Pulmonary artery endothelial cell (primary cell): ENCODE measurements around the gene PCDHB4. TPM values are rescaled to one million over a fixed set of nuclear protein-coding genes. Genes with fewer than 3 reads are reported as not detected.
"Not testable (repeated sequence)": the region's sequence is repeated elsewhere in the genome, so short reads cannot be mapped to it uniquely, and the experiment has no call there.

Experiments
- DNase-seq: peaks from one replicate; pipeline ENCODE4 v3.0.0-alpha.2; 2011; ENCODE audit warnings: low read depth, low spot score
- total RNA-seq: library from RNA; depleted of rRNA; stranded (reverse); fragments of >200 nt; gene quantifications from 2 replicates; pipeline ENCODE4 v1.2.3, GENCODE V29; 2014

PCDHB4 gene
- total RNA-seq: 0.04 and 0.07 TPM in 2 replicates

- DNase-seq: no peak
Observed at GRCh38 chr5:141121563-141121962, at the start of gene PCDHB4. Gene PCDHB4, plus strand, starts transcription at chr5:141121818. Its CDS starts 181 bp downstream, at chr5:141121999.

- DNase-seq: no peak
Observed at GRCh38 chr5:141077826-141078225, 43.8 kb upstream of the PCDHB4 start.

GRCh38 chr5:141082228-141082627, 39.4 kb upstream of the PCDHB4 start:
- no peak for DNase-seq

GRCh38 chr5:141084487-141084989, 37.1 kb upstream of the PCDHB4 start:
- DNase-seq: no peak

- no peak for DNase-seq
Observed at GRCh38 chr5:141094481-141095262, 26.9 kb upstream of the PCDHB4 start, which contains the start of gene PCDHB2. Gene PCDHB2, plus strand, starts transcription at chr5:141094615. Its CDS starts 176 bp downstream, at chr5:141094791.

- DNase-seq: no peak
Observed at GRCh38 chr5:141095263-141095641, 26.4 kb upstream of the PCDHB4 start.

- not testable (repeated sequence) for DNase-seq
Observed at GRCh38 chr5:141096181-141096580, 25.4 kb upstream of the PCDHB4 start.

- not testable (repeated sequence) for DNase-seq
Observed at GRCh38 chr5:141096586-141096985, 25.0 kb upstream of the PCDHB4 start.

GRCh38 chr5:141100243-141100805, 21.3 kb upstream of the PCDHB4 start, which contains the start of gene PCDHB3:
Gene PCDHB3, plus strand, starts transcription at chr5:141100473. Its CDS starts 177 bp downstream, at chr5:141100650.
- DNase-seq: no peak

GRCh38 chr5:141101059-141101458, 20.6 kb upstream of the PCDHB4 start:
- DNase-seq: no peak

- DNase-seq: not testable (repeated sequence)
Observed at GRCh38 chr5:141102070-141102469, 19.5 kb upstream of the PCDHB4 start.

GRCh38 chr5:141102471-141102870, 19.1 kb upstream of the PCDHB4 start:
- not testable (repeated sequence) for DNase-seq

- DNase-seq: no peak
Observed at GRCh38 chr5:141105350-141105749, 16.3 kb upstream of the PCDHB4 start.

GRCh38 chr5:141119250-141119649, 2.4 kb upstream of the PCDHB4 start:
- no peak for DNase-seq

GRCh38 chr5:141121985-141122384, 367 bp downstream of the PCDHB4 start:
- no peak for DNase-seq

GRCh38 chr5:141123396-141124135, 1.9 kb downstream of the PCDHB4 start:
- not testable (repeated sequence) for DNase-seq

- DNase-seq: no peak
Observed at GRCh38 chr5:141127305-141127704, 5.7 kb downstream of the PCDHB4 start.

- DNase-seq: no peak
Observed at GRCh38 chr5:141135030-141135717, 13.6 kb downstream of the PCDHB4 start, which contains the start of gene PCDHB5. Gene PCDHB5, plus strand, starts transcription at chr5:141135206. Its CDS starts 229 bp downstream, at chr5:141135435.

- no peak for DNase-seq
Observed at GRCh38 chr5:141135718-141136266, 14.2 kb downstream of the PCDHB4 start.

- DNase-seq: not testable (repeated sequence)
Observed at GRCh38 chr5:141137346-141137745, 15.7 kb downstream of the PCDHB4 start.

GRCh38 chr5:141149812-141150211, 28.2 kb downstream of the PCDHB4 start, which contains the start of gene PCDHB6:
Gene PCDHB6, plus strand, starts transcription at chr5:141150057. Its CDS starts 201 bp downstream, at chr5:141150258.
- no peak for DNase-seq
